ENCODE results near the gene SNRNP40. TPM values are rescaled to one million over a fixed set of nuclear protein-coding genes. Genes with fewer than 3 reads are reported as not detected.

The SNRNP40 gene
- total RNA-seq (2022) = 78.1 and 81.0 TPM in 2 replicates
- Bru-seq, nascent RNA = percentile 88 among the genes with signal in this experiment
- percentile 78 among the genes with signal in this experiment for BruChase-seq, experiment 1, labeled RNA remaining after a 6-hour chase
- BruChase-seq, experiment 2, labeled RNA remaining after a 2-hour chase = percentile 78 among the genes with signal in this experiment
- long read RNA-seq, transcript SNRNP40-201 (10 exons, 1,597 nt) = major isoform, 159 of 168 reads
- long read RNA-seq, partial matches to known transcripts = 3 of 168 reads
- long read RNA-seq, other reads (novel, unspliced or antisense) = 5 of 168 reads

GRCh38 chr1:31296486-31297276 is at the start of gene SNRNP40, which contains the start of gene ZCCHC17:
Gene SNRNP40 (minus strand): TSS chr1:31296788. CDS start chr1:31296751, 37 bp downstream.
Gene ZCCHC17 (plus strand): TSS chr1:31297032. CDS start chr1:31310099, 13,067 bp downstream.
- BruUV-seq (replicated peaks) = no TSS peak
- Mint-ChIP-seq H3K27me3 (ENCODE audit: unreplicated experiment) (no peaks in the 10 kb centered on the region), H3K27ac (ENCODE audit: unreplicated experiment) (no peak within 1 kb of the TSS), H3K4me1 (ENCODE audit: low read depth, unreplicated experiment) (peaks cover 11% of the 10 kb centered on the region), H3K36me3 (ENCODE audit: insufficient read depth, unreplicated experiment) (peaks cover 15% of the 10 kb centered on the region), H3K9me3 (ENCODE audit: low read depth, unreplicated experiment) (no peaks in the 10 kb centered on the region), H3K4me3 (ENCODE audit: low read depth, unreplicated experiment) (no peak within 1 kb of the TSS)
- peak; percentile 93 for DNase-seq
- no peak for TF ChIP-seq CTCF (IDR thresholded peaks at IDR 0.05; ENCODE audit: unreplicated experiment)
- CTCF ChIA-PET = interaction anchor here (0.7 to 1.0 kb wide), 4 partner anchors 34 to 253 kb away, joined by 3 to 5 read pairs (median 4); no protein-coding TSS in a partner anchor
- intact Hi-C loops (cut with micrococcal nuclease; ENCODE audit: unreplicated experiment) = loop anchor here (5.0 kb wide), 1 partner anchor 99 kb away; no protein-coding TSS in a partner anchor

GRCh38 chr1:31345635-31346034 is 49.0 kb upstream of the SNRNP40 start:
- intact Hi-C loops (cut with micrococcal nuclease; ENCODE audit: unreplicated experiment) = no loop called here
- peaks cover under 1% of the 10 kb centered on the region for H3K36me3 Mint-ChIP-seq (ENCODE audit: insufficient read depth, unreplicated experiment)
- BruUV-seq (replicated peaks) = no TSS peak

GRCh38 chr1:31344503-31344902 is 47.9 kb upstream of the SNRNP40 start:
- no TSS peak for BruUV-seq (replicated peaks)
- H3K27ac Mint-ChIP-seq (ENCODE audit: unreplicated experiment) = no peak overlapping the region
- peaks cover 4% of the 10 kb centered on the region for H3K36me3 Mint-ChIP-seq (ENCODE audit: insufficient read depth, unreplicated experiment)
- CTCF ChIA-PET = no interaction called here
- no peaks in the 10 kb centered on the region for H3K27me3 Mint-ChIP-seq (ENCODE audit: unreplicated experiment)
- H3K4me1 Mint-ChIP-seq (ENCODE audit: low read depth, unreplicated experiment) = no peaks in the 10 kb centered on the region
- no peak for DNase-seq
- intact Hi-C loops (cut with micrococcal nuclease; ENCODE audit: unreplicated experiment) = no loop called here
- no peak for TF ChIP-seq CTCF (IDR thresholded peaks at IDR 0.05; ENCODE audit: unreplicated experiment)
- no peak overlapping the region for H3K4me3 Mint-ChIP-seq (ENCODE audit: low read depth, unreplicated experiment)
- H3K9me3 Mint-ChIP-seq (ENCODE audit: low read depth, unreplicated experiment) = no peaks in the 10 kb centered on the region

More at GRCh38 chr1:31345635-31346034, 49.0 kb upstream of the SNRNP40 start:
- Mint-ChIP-seq H3K27me3 (ENCODE audit: unreplicated experiment) (no peaks in the 10 kb centered on the region), H3K4me1 (ENCODE audit: low read depth, unreplicated experiment) (no peaks in the 10 kb centered on the region), H3K9me3 (ENCODE audit: low read depth, unreplicated experiment) (no peaks in the 10 kb centered on the region), H3K27ac (ENCODE audit: unreplicated experiment) (no peak overlapping the region), H3K4me3 (ENCODE audit: low read depth, unreplicated experiment) (no peak overlapping the region)
- CTCF ChIA-PET = no interaction called here
- no peak for TF ChIP-seq CTCF (IDR thresholded peaks at IDR 0.05; ENCODE audit: unreplicated experiment)
- DNase-seq = no peak

- BruUV-seq (replicated peaks) = no TSS peak
- Mint-ChIP-seq H3K4me3 (ENCODE audit: low read depth, unreplicated experiment) (no peak overlapping the region), H3K36me3 (ENCODE audit: insufficient read depth, unreplicated experiment) (peaks cover 4% of the 10 kb centered on the region), H3K9me3 (ENCODE audit: low read depth, unreplicated experiment) (no peaks in the 10 kb centered on the region), H3K27me3 (ENCODE audit: unreplicated experiment) (no peaks in the 10 kb centered on the region), H3K27ac (ENCODE audit: unreplicated experiment) (no peak overlapping the region), H3K4me1 (ENCODE audit: low read depth, unreplicated experiment) (no peaks in the 10 kb centered on the region)
- no peak for TF ChIP-seq CTCF (IDR thresholded peaks at IDR 0.05; ENCODE audit: unreplicated experiment)
- DNase-seq = no peak
- intact Hi-C loops (cut with micrococcal nuclease; ENCODE audit: unreplicated experiment) = no loop called here
- CTCF ChIA-PET = no interaction called here
Observed at GRCh38 chr1:31336687-31337467, 40.3 kb upstream of the SNRNP40 start.

Data from Calu3 (cell line).